ES-I3 (cell line): Measurements from ENCODE around the gene EPB41.
"Not testable (repeated sequence)": the region's sequence is repeated elsewhere in the genome, so short reads cannot be mapped to it uniquely, and the experiment has no call there.

Source experiments
- H3K36me3 ChIP-seq: 2 replicates; pipeline ENCODE4 v1.6.1; 2013; ENCODE audit warnings: mild to moderate bottlenecking, low read length, control low read depth, moderate library complexity; ENCODE audit not compliant: insufficient read depth
- H3K4me1 ChIP-seq: 2 replicates; pipeline ENCODE4 v1.6.1; 2013; ENCODE audit warnings: mild to moderate bottlenecking, control low read depth, low read length; ENCODE audit not compliant: insufficient read depth
- H3K9ac ChIP-seq: 2 replicates; pipeline ENCODE4 v1.6.1; 2013; ENCODE audit warnings: low read depth, mild to moderate bottlenecking, low read length, moderate library complexity
- H3K9me3 ChIP-seq: 2 replicates; pipeline ENCODE4 v1.6.1; 2013; ENCODE audit warnings: mild to moderate bottlenecking, low read length, moderate library complexity; ENCODE audit not compliant: control insufficient read depth, insufficient read depth

EPB41 gene

DNA sequence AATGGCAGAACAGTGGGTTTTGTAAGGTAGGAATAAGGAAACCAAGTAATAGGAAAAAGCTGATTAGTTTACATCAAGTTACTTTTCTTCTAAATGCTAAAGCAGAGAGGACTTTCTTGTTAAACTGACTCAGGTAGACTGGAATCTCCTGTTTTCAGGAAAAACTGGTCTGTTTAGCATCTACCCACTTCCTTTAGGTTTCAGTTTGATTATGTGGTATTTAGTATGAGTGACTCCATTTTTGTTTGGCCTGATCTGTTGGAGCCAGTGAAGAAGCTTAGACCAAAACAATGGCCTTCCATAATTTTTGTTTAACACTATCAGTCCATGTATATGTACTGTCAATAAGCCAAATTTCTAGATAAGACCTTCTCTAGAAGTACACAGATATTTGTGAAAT lies 88.4 kb downstream of the EPB41 start:
- no peak overlapping the region for H3K9ac ChIP-seq
- H3K36me3 ChIP-seq, result no peaks in the 10 kb centered on the region
- 0 out of 2 replicates have a peak, but pooled peaks cover 2% of the 10 kb centered on the region for H3K9me3 ChIP-seq
- no peaks in the 10 kb centered on the region for H3K4me1 ChIP-seq

- Histone ChIP-seq H3K9ac (no peak overlapping the region), H3K9me3 (0 out of 2 replicates have a peak, but pooled peaks cover 2% of the 10 kb centered on the region), H3K36me3 (no peaks in the 10 kb centered on the region), H3K4me1 (no peaks in the 10 kb centered on the region)
These were observed 89.9 kb downstream of the EPB41 start for GRCh38 chr1:29004288-29004687.

- H3K9ac ChIP-seq, result no peak overlapping the region
- no peaks in the 10 kb centered on the region for H3K36me3 ChIP-seq
- H3K9me3 ChIP-seq, result no peaks in the 10 kb centered on the region
- H3K4me1 ChIP-seq, result no peaks in the 10 kb centered on the region
These were observed 90.4 kb downstream of the EPB41 start for GRCh38 chr1:29004798-29005197.

DNA sequence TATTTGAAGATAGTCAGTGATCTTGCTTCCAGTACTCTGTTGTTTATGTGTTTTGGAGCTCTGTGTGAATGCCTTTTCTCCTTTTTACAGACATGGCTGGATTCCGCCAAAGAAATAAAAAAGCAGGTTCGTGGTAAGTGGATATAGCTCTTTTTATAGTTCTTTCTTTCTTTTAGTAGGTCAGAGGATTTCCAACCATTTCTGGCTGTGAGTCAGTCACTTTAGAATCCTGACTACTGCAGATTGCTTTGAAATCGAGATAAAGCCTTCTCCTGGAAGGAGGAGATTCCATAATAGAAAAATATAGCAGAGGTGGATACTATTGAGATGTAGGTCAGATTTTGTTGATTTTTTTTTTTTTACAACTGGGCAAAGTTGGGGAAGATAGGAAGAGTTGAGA lies 97.4 kb downstream of the EPB41 start:
- Histone ChIP-seq H3K9me3 (no peaks in the 10 kb centered on the region), H3K4me1 (peaks cover 9% of the 10 kb centered on the region; the same call in 1 of the 2 replicates), H3K36me3 (no peaks in the 10 kb centered on the region), H3K9ac (no peak overlapping the region)

GRCh38 chr1:29017235-29017634 lies 102.9 kb downstream of the EPB41 start:
- Histone ChIP-seq H3K9ac (no peak overlapping the region), H3K9me3 (no peaks in the 10 kb centered on the region), H3K36me3 (no peaks in the 10 kb centered on the region), H3K4me1 (peaks cover under 1% of the 10 kb centered on the region; the same call in 1 of the 2 replicates)

DNA sequence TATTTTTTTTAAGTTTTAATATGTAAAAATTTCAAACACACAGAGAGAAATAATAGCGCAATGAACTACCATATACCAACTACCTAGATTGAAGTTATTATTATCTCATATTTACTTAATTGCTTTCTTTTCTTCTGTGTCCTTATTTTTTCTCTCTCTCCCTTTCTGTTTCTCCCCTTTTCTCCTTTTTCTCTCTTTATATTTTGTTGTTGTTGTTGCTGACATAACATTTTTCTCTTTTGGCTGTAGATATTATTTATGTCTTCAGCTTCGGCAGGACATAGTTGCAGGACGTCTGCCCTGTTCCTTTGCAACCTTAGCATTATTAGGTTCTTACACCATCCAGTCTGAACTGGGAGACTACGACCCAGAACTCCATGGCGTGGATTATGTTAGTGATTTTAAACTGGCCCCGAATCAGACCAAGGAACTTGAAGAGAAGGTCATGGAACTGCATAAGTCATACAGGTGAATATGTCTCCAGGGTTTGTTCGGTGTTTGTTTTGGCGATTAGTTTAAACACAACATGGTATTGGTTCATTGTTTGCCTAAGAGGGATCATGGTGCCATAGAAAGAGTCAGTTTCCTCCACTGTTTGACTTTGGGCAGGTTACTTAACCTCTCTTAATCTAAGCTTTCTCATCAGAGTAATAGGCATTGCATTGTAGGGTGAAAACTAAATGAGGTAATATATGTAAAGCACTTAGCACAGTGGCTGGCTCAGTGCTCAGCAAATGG lies 103.8 kb downstream of the EPB41 start:
- no peak overlapping the region for H3K9ac ChIP-seq
- no peaks in the 10 kb centered on the region for H3K4me1 ChIP-seq
- no peaks in the 10 kb centered on the region for H3K36me3 ChIP-seq
- no peaks in the 10 kb centered on the region for H3K9me3 ChIP-seq

DNA sequence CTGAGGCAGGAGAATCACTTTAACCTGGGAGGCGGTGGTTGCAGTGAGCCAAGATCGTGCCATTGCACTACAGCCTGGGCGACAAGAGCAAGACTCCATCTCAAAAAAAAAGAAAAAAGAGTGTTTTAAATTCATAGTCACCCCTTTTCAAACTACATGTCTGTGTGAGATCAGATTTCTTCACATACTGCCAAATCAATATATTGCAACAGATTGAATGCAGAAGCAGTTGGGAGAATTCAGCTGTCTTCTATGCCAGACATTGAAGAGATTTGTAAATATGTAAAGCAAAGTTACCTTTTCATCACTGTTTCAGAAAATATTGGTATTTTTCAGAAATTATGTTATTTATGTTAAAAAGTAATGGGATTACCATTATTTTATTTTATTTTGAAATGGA lies 108.3 kb downstream of the EPB41 start:
- H3K36me3 ChIP-seq, result no peaks in the 10 kb centered on the region; the same call in 1 of the 2 replicates
- H3K4me1 ChIP-seq, result no peaks in the 10 kb centered on the region
- no peak overlapping the region for H3K9ac ChIP-seq
- no peaks in the 10 kb centered on the region for H3K9me3 ChIP-seq

- Histone ChIP-seq H3K9ac (no peak overlapping the region), H3K36me3 (no peaks in the 10 kb centered on the region; the same call in 1 of the 2 replicates), H3K4me1 (0 out of 2 replicates have a peak, but pooled peaks cover 5% of the 10 kb centered on the region), H3K9me3 (no peaks in the 10 kb centered on the region)
These were observed 115.3 kb downstream of the EPB41 start for GRCh38 chr1:29029667-29030066.

DNA sequence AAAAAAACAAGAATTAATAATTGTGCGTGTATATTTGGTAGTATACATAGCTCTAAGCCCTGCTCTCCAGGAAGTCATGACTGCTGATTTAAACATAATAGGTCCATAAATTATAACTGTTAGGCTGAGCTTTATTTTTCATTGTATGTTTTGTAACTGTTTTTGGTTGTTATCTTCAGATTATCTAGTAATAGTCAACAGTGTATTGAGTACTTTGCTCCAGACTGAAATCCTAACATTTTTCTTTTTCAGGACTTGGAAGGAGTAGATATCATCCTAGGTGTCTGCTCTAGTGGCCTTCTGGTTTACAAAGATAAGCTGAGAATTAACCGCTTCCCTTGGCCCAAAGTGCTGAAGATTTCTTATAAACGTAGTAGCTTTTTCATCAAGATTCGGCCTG lies 118.5 kb downstream of the EPB41 start:
- no peaks in the 10 kb centered on the region for H3K36me3 ChIP-seq
- H3K4me1 ChIP-seq, result 0 out of 2 replicates have a peak, but pooled peaks cover 5% of the 10 kb centered on the region
- no peaks in the 10 kb centered on the region for H3K9me3 ChIP-seq
- H3K9ac ChIP-seq, result no peak overlapping the region

- Histone ChIP-seq H3K9ac (no peak overlapping the region), H3K9me3 (no peaks in the 10 kb centered on the region), H3K4me1 (0 out of 2 replicates have a peak, but pooled peaks cover 5% of the 10 kb centered on the region), H3K36me3 (no peaks in the 10 kb centered on the region)
These were observed 119.6 kb downstream of the EPB41 start for GRCh38 chr1:29033829-29034466.

GRCh38 chr1:29043274-29043965 lies 129.1 kb downstream of the EPB41 start:
- Histone ChIP-seq H3K9ac (no peak overlapping the region), H3K36me3 (no peaks in the 10 kb centered on the region), H3K4me1 (no peaks in the 10 kb centered on the region), H3K9me3 (no peaks in the 10 kb centered on the region)

- Histone ChIP-seq H3K36me3 (no peaks in the 10 kb centered on the region), H3K9ac (no peak overlapping the region), H3K4me1 (no peaks in the 10 kb centered on the region), H3K9me3 (no peaks in the 10 kb centered on the region)
These were observed 129.6 kb downstream of the EPB41 start for GRCh38 chr1:29044010-29044409.

GRCh38 chr1:29045663-29046062 lies 131.3 kb downstream of the EPB41 start:
- not testable (repeated sequence) for H3K4me1 ChIP-seq, H3K9me3 ChIP-seq, H3K9ac ChIP-seq, H3K36me3 ChIP-seq

- H3K4me1 ChIP-seq, result no peaks in the 10 kb centered on the region
These were observed 132.8 kb downstream of the EPB41 start for GRCh38 chr1:29047142-29047541.

More at GRCh38 chr1:29047142-29047541, 132.8 kb downstream of the EPB41 start:
- no peak overlapping the region for H3K9ac ChIP-seq
- H3K9me3 ChIP-seq, result no peaks in the 10 kb centered on the region
- H3K36me3 ChIP-seq, result no peaks in the 10 kb centered on the region
